Osteocyte (in vitro differentiated cells): ENCODE data around the gene OR1F1. TPM values are rescaled to one million over a fixed set of nuclear protein-coding genes. Genes with fewer than 3 reads are reported as not detected.

ENCODE experiments used
- DNase-seq: peaks from one replicate; pipeline ENCODE4 v3.0.0; 2021; ENCODE audit warnings: mixed read lengths; ENCODE audit not compliant: unreplicated experiment; ENCODE audit errors: extremely low spot score
- H3K27ac Mint-ChIP-seq: one replicate; pipeline ENCODE4 v1.8.0; 2021; ENCODE audit warnings: mild to moderate bottlenecking, mixed read lengths; ENCODE audit not compliant: unreplicated experiment
- H3K27me3 Mint-ChIP-seq: one replicate; pipeline ENCODE4 v1.8.0; 2021; ENCODE audit warnings: mixed read lengths; ENCODE audit not compliant: unreplicated experiment
- H3K36me3 Mint-ChIP-seq: one replicate; pipeline ENCODE4 v1.8.0; 2021; ENCODE audit warnings: mixed read lengths; ENCODE audit not compliant: unreplicated experiment
- H3K4me1 Mint-ChIP-seq: one replicate; pipeline ENCODE4 v1.8.0; 2021; ENCODE audit warnings: mixed read lengths; ENCODE audit not compliant: unreplicated experiment
- H3K4me3 Mint-ChIP-seq: one replicate; pipeline ENCODE4 v1.8.0; 2021; ENCODE audit warnings: mild to moderate bottlenecking, moderate library complexity, mixed read lengths; ENCODE audit not compliant: unreplicated experiment
- H3K9me3 Mint-ChIP-seq: one replicate; pipeline ENCODE4 v1.8.0; 2021; ENCODE audit warnings: mixed read lengths; ENCODE audit not compliant: unreplicated experiment
- total RNA-seq: library from RNA; stranded (reverse); gene quantifications from 2 replicates; pipeline ENCODE4 v1.2.1, GENCODE V29; 2021
- TF ChIP-seq, protein P1 (sequence below): fragments of 200-600 bp; sonication (generic); IDR thresholded peaks from 2 replicates; pipeline ENCODE4 v1.5.0; 2021; ENCODE audit warnings: antibody characterized with exemption, mild to moderate bottlenecking, moderate library complexity

The OR1F1 gene
- total RNA-seq, 1 donor from 2014 or later = not detected

- TF ChIP-seq, protein P1, sequence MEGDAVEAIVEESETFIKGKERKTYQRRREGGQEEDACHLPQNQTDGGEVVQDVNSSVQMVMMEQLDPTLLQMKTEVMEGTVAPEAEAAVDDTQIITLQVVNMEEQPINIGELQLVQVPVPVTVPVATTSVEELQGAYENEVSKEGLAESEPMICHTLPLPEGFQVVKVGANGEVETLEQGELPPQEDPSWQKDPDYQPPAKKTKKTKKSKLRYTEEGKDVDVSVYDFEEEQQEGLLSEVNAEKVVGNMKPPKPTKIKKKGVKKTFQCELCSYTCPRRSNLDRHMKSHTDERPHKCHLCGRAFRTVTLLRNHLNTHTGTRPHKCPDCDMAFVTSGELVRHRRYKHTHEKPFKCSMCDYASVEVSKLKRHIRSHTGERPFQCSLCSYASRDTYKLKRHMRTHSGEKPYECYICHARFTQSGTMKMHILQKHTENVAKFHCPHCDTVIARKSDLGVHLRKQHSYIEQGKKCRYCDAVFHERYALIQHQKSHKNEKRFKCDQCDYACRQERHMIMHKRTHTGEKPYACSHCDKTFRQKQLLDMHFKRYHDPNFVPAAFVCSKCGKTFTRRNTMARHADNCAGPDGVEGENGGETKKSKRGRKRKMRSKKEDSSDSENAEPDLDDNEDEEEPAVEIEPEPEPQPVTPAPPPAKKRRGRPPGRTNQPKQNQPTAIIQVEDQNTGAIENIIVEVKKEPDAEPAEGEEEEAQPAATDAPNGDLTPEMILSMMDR = no peak
- peaks cover 28% of the 10 kb centered on the region for H3K4me1 Mint-ChIP-seq
- peak overlapping the region; percentile 80 for H3K4me3 Mint-ChIP-seq
- H3K36me3 Mint-ChIP-seq = no peaks in the 10 kb centered on the region
- no peak for DNase-seq
- no peaks in the 10 kb centered on the region for H3K9me3 Mint-ChIP-seq
- H3K27me3 Mint-ChIP-seq = no peaks in the 10 kb centered on the region
- H3K27ac Mint-ChIP-seq = peak overlapping the region; percentile 90
Observed at GRCh38 chr16:3152027-3152276, 36.1 kb upstream of the OR1F1 start.

- Mint-ChIP-seq H3K4me3 (peak overlapping the region; percentile 80), H3K9me3 (no peaks in the 10 kb centered on the region), H3K36me3 (no peaks in the 10 kb centered on the region), H3K27ac (peak overlapping the region; percentile 90), H3K4me1 (peaks cover 33% of the 10 kb centered on the region), H3K27me3 (no peaks in the 10 kb centered on the region)
- peak; percentile 95 for DNase-seq
- TF ChIP-seq, protein P1 = peak; percentile 57
Observed at GRCh38 chr16:3152277-3152990, 35.6 kb upstream of the OR1F1 start.

DNA sequence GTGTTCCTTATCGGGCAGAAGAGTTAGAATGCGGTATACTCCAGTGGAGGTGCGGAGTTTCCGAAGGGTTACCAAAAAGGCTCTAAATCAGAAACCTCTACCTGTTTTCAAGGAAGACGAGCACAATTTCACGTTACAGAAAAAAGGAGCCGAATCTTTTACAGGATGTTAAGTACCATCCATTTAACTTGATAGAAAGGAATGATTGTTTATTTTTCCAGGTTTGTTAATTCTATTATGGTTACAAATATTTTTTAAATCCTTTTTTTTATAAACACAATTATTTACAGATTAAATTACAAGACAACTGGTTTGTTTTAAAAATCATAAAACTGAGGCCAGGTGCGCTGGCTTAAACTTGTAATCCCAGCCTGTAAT, 35.0 kb upstream of the OR1F1 start:
- Mint-ChIP-seq H3K27ac (peak overlapping the region; percentile 90), H3K4me1 (peaks cover 38% of the 10 kb centered on the region), H3K36me3 (no peaks in the 10 kb centered on the region), H3K4me3 (peak overlapping the region; percentile 80), H3K27me3 (no peaks in the 10 kb centered on the region), H3K9me3 (no peaks in the 10 kb centered on the region)
- TF ChIP-seq, protein P1 = no peak
- DNase-seq = no peak

- peaks cover 35% of the 10 kb centered on the region for H3K4me1 Mint-ChIP-seq
- no peaks in the 10 kb centered on the region for H3K27me3 Mint-ChIP-seq
- TF ChIP-seq, protein P1 = no peak
- no peak for DNase-seq
- no peaks in the 10 kb centered on the region for H3K9me3 Mint-ChIP-seq
- no peak overlapping the region for H3K4me3 Mint-ChIP-seq
- H3K36me3 Mint-ChIP-seq = no peaks in the 10 kb centered on the region
- H3K27ac Mint-ChIP-seq = no peak overlapping the region
Observed at GRCh38 chr16:3155181-3155580, 32.8 kb upstream of the OR1F1 start.

DNA sequence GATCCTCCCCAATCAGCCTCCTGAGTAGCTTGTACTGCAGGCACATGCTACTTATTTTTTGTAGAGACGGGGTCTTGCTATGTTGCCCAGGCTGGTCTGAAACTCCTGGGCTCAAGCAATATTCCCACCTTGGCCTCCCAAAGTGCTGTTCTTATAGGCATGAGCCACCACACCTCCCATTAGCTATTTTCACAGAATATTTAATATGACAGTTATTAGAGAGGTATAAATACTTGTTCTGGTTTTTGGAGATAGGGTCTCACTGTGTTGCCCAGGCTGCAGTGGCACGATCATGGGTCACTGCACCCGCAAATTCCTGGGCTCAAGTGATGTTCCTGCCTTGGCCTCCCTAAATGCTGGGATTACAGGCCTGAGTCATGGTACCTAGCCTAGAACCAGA, 32.0 kb upstream of the OR1F1 start:
- no peaks in the 10 kb centered on the region for H3K9me3 Mint-ChIP-seq
- no peak overlapping the region for H3K27ac Mint-ChIP-seq
- no peak for DNase-seq
- peaks cover 31% of the 10 kb centered on the region for H3K4me1 Mint-ChIP-seq
- no peaks in the 10 kb centered on the region for H3K36me3 Mint-ChIP-seq
- no peak overlapping the region for H3K4me3 Mint-ChIP-seq
- TF ChIP-seq, protein P1 = no peak
- H3K27me3 Mint-ChIP-seq = no peaks in the 10 kb centered on the region
